ENCODE results near the gene PROK1.

- TF ChIP-seq POLR2A (IDR thresholded peaks at IDR 0.05; ENCODE audit: low read depth, low read length) (no peak), CTCF (conservative IDR thresholded peaks at IDR 0.05; ENCODE audit: low read depth, low read length) (no peak), RFX5 (IDR thresholded peaks at IDR 0.05; ENCODE audit: low read depth, low read length) (no peak), MAFK (IDR thresholded peaks at IDR 0.05; ENCODE audit: low read depth, low read length) (no peak), USF2 (IDR thresholded peaks at IDR 0.05; ENCODE audit: low read depth, low read length) (no peak), CEBPB (IDR thresholded peaks at IDR 0.05; ENCODE audit: low read depth, low read length) (no peak), RAD21 (IDR thresholded peaks at IDR 0.05; ENCODE audit: low read length) (no peak), RCOR1 (IDR thresholded peaks at IDR 0.05; ENCODE audit: insufficient replicate concordance, low read length) (no peak), NFE2L2 (IDR thresholded peaks at IDR 0.05; ENCODE audit: low read depth, low read length) (no peak), ELK1 (IDR thresholded peaks at IDR 0.05; ENCODE audit: borderline replicate concordance, low read depth, low read length) (no peak), FOS (IDR thresholded peaks at IDR 0.05; ENCODE audit: low read depth, low read length) (no peak), MXI1 (IDR thresholded peaks at IDR 0.05; ENCODE audit: borderline replicate concordance, low read depth, low read length) (no peak)
Observed at GRCh38 chr1:110466646-110467280, 15.8 kb downstream of the PROK1 start.
